H54 (cell line): ENCODE measurements around the gene PDE3B.

Experiments
- DNase-seq: peaks from one replicate; pipeline ENCODE4 v3.0.0; 2011; ENCODE audit warnings: low spot score, mixed read lengths; ENCODE audit not compliant: insufficient read length
- FAIRE-seq: peaks from 3 replicates; lab custom pipeline; 2011; peaks lifted over from hg19 to GRCh38; lab: Jason Lieb, UNC
- POLR2A ChIP-seq: IDR thresholded peaks from 2 replicates; pipeline ENCODE4 v1.6.1; 2011; ENCODE audit warnings: low read depth, mild to moderate bottlenecking, low read length

The PDE3B gene

GRCh38 chr11:14894657-14895598 lies 251.3 kb downstream of the PDE3B start:
- FAIRE-seq, result no peak
- DNase-seq, result no peak
- no peak for TF ChIP-seq POLR2A

GRCh38 chr11:14898355-14898754 lies 254.8 kb downstream of the PDE3B start:
- FAIRE-seq, result no peak
- TF ChIP-seq POLR2A, result no peak
- DNase-seq, result no peak

- TF ChIP-seq POLR2A, result no peak
- DNase-seq (no peak), FAIRE-seq (no peak)
Observed at GRCh38 chr11:14898906-14899305, 255.3 kb downstream of the PDE3B start.

GRCh38 chr11:14902650-14903350 lies 259.2 kb downstream of the PDE3B start:
- TF ChIP-seq POLR2A, result no peak
- FAIRE-seq (no peak), DNase-seq (no peak)

- DNase-seq (no peak), FAIRE-seq (no peak)
Observed at GRCh38 chr11:14904745-14905103, 261.1 kb downstream of the PDE3B start.

GRCh38 chr11:14905104-14906033 lies 261.8 kb downstream of the PDE3B start:
- no peak for DNase-seq
- no peak for FAIRE-seq
- TF ChIP-seq POLR2A, result no peak

More at GRCh38 chr11:14904745-14905103, 261.1 kb downstream of the PDE3B start:
- no peak for TF ChIP-seq POLR2A

- FAIRE-seq, result no peak
- DNase-seq, result no peak
- TF ChIP-seq POLR2A, result no peak
Observed at GRCh38 chr11:14906578-14906977, 263.0 kb downstream of the PDE3B start.

GRCh38 chr11:14906993-14907392 lies 263.4 kb downstream of the PDE3B start:
- FAIRE-seq (no peak), DNase-seq (no peak)
- no peak for TF ChIP-seq POLR2A

- no peak for DNase-seq
- TF ChIP-seq POLR2A, result no peak
- FAIRE-seq, result peak; percentile 60
Observed at GRCh38 chr11:14907411-14908213, 264.0 kb downstream of the PDE3B start.

GRCh38 chr11:14908214-14908880 lies 264.7 kb downstream of the PDE3B start:
- no peak for TF ChIP-seq POLR2A
- no peak for DNase-seq
- peak; percentile 64 for FAIRE-seq

- DNase-seq, result no peak
- no peak for FAIRE-seq
- no peak for TF ChIP-seq POLR2A
Observed at GRCh38 chr11:14914536-14914935, 270.9 kb downstream of the PDE3B start.

- TF ChIP-seq POLR2A, result no peak
- DNase-seq (no peak), FAIRE-seq (no peak)
Observed at GRCh38 chr11:14916403-14916802, 272.8 kb downstream of the PDE3B start.
